UCSD-AML1 (cell line): ENCODE measurements around the gene SLAMF8.
A peak's percentile ranks its signal among the peaks of the same experiment; 100 is the strongest.

ENCODE experiments used
- DNase-seq: peaks from one replicate; lab custom pipeline; 2025; ENCODE audit not compliant: unreplicated experiment; lab: John Stamatoyannopoulos, UW

Gene SLAMF8

GRCh38 chr1:159826441-159827101 is at the start of gene SLAMF8:
Gene SLAMF8 (plus strand): TSS chr1:159826873. CDS start chr1:159826899, 26 bp downstream.
- DNase-seq, result peak; percentile 65

- DNase-seq, result no peak
Measured at GRCh38 chr1:159778266-159778665, 48.4 kb upstream of the SLAMF8 start.

- DNase-seq, result no peak
Measured at GRCh38 chr1:159779403-159779851, 47.2 kb upstream of the SLAMF8 start.

GRCh38 chr1:159780583-159781582 is 45.8 kb upstream of the SLAMF8 start, which contains the start of gene DUSP23:
Gene DUSP23 (plus strand): TSS chr1:159780962. CDS start chr1:159781101, 139 bp downstream.
- peak; percentile 98 for DNase-seq

GRCh38 chr1:159781992-159782391 is 44.7 kb upstream of the SLAMF8 start:
- no peak for DNase-seq

GRCh38 chr1:159783724-159784123 is 42.9 kb upstream of the SLAMF8 start:
- DNase-seq, result no peak

GRCh38 chr1:159786465-159786864 is 40.2 kb upstream of the SLAMF8 start:
- no peak for DNase-seq

- DNase-seq, result no peak
Measured at GRCh38 chr1:159786966-159787365, 39.7 kb upstream of the SLAMF8 start.

GRCh38 chr1:159790237-159790917 is 36.3 kb upstream of the SLAMF8 start:
- no peak for DNase-seq

GRCh38 chr1:159791031-159791430 is 35.6 kb upstream of the SLAMF8 start:
- DNase-seq, result no peak

GRCh38 chr1:159791461-159791860 is 35.2 kb upstream of the SLAMF8 start:
- DNase-seq, result no peak

GRCh38 chr1:159795534-159795933 is 31.1 kb upstream of the SLAMF8 start:
- DNase-seq, result no peak

GRCh38 chr1:159798893-159799292 is 27.8 kb upstream of the SLAMF8 start:
- DNase-seq, result peak; percentile 56

GRCh38 chr1:159799446-159799985 is 27.2 kb upstream of the SLAMF8 start:
- DNase-seq, result no peak

- DNase-seq, result peak; percentile 44
Measured at GRCh38 chr1:159800177-159800930, 26.3 kb upstream of the SLAMF8 start.

- no peak for DNase-seq
Measured at GRCh38 chr1:159802111-159802510, 24.6 kb upstream of the SLAMF8 start, which contains the start of gene FCRL6. Gene FCRL6 (plus strand): TSS chr1:159802360. CDS start chr1:159802425, 65 bp downstream.

GRCh38 chr1:159803956-159804689 is 22.6 kb upstream of the SLAMF8 start:
- DNase-seq, result no peak

GRCh38 chr1:159804924-159805323 is 21.7 kb upstream of the SLAMF8 start:
- DNase-seq, result no peak

- no peak for DNase-seq
Measured at GRCh38 chr1:159815926-159816325, 10.7 kb upstream of the SLAMF8 start.
